NCI-H82 (cell line): ENCODE measurements around the gene PDP2.

Experiments used
- DNase-seq: peaks from one replicate; lab custom pipeline; 2025; lab: John Stamatoyannopoulos, UW

The PDP2 gene, protein sequence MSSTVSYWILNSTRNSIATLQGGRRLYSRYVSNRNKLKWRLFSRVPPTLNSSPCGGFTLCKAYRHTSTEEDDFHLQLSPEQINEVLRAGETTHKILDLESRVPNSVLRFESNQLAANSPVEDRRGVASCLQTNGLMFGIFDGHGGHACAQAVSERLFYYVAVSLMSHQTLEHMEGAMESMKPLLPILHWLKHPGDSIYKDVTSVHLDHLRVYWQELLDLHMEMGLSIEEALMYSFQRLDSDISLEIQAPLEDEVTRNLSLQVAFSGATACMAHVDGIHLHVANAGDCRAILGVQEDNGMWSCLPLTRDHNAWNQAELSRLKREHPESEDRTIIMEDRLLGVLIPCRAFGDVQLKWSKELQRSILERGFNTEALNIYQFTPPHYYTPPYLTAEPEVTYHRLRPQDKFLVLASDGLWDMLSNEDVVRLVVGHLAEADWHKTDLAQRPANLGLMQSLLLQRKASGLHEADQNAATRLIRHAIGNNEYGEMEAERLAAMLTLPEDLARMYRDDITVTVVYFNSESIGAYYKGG

GRCh38 chr16:66880288-66881013, at the start of gene PDP2:
TSS of gene PDP2 (plus strand) at chr16:66880515. CDS start at chr16:66884285, 3,770 bp downstream.
- peak; percentile 98 for DNase-seq

DNA sequence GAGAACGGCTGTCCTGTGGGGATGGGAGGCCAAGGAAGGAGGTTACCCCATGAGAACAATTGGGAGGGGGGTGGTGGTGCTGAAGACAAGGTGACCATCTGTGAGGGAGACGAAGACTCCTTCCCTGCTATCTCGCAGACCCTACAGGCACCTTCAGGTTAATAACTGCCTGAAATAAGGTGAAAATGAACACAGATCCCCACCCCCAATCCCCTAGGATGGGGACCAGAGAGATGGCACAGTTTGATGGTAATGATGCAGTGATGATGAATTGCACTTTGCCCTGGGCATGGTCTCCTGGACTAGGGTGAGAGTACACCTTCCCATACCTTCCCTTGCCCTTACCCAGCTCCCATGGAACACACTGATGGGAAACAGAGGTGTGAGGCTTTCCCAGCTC, 48.1 kb upstream of the PDP2 start:
- no peak for DNase-seq

GRCh38 chr16:66832661-66833305, 47.5 kb upstream of the PDP2 start:
- no peak for DNase-seq

- no peak for DNase-seq
Measured at GRCh38 chr16:66834746-66835145, 45.6 kb upstream of the PDP2 start.

DNA sequence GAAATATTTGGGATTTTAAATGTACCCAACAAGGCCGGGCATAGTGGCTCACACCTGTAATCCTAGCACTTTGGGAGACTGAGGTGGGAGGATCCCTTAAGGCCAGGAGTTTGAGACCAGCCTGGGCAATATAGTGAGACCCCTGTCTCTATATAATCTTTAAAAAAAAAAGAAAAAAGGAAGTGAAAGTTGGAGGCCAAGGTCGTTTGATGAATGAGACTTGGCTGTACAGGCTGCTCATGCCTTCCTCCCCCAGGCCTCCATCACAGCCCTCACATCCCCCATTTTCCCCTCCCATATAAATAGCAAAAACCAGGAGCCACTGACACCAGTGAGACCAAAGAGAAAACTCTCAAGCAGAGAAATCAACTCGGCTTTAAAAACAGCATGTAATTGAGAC, 39.4 kb upstream of the PDP2 start:
- no peak for DNase-seq

DNA sequence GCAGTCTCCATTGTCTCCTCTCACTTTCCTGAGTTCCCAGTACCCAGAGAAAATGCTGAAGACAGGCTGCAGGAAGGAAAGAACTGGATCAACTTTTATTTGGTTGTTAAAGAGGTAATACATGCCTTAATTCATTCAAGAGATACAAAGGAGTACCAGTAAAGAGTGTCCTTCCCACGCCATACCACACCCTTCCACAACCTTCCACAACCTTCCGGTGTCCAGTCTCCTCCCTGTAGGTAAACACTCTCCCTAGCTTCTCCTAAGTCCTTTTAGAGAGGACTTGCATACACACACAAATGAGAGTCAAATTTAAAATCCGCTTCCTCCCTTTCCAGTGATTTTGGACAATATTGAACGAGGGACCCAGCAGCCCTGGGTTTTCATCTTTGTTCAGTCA, 38.9 kb upstream of the PDP2 start:
- DNase-seq: no peak

GRCh38 chr16:66842765-66843164, 37.5 kb upstream of the PDP2 start:
- no peak for DNase-seq

DNA sequence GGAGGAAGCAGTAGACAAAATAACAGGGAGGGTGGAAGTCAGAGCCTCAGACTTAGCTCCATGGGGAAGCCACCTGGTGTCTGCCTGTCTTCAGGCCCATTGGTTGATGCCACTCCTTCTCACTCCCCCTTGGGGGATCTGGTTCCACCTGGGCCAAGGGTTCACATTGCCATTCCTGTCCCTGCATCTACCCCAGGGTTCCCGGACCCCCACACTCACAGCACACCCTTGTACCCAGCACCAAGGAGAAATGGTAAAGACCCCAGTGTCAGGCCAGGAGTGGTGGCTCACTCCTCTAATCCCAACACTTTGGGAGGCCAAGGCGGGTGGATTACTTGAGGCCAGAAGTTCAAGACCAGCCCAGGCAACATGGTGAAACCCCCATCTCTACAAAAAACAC, 37.1 kb upstream of the PDP2 start:
- DNase-seq: peak; percentile 5

GRCh38 chr16:66844009-66844341, 36.3 kb upstream of the PDP2 start:
- no peak for DNase-seq

GRCh38 chr16:66844342-66845079, 35.8 kb upstream of the PDP2 start, which contains the start of gene CA7:
TSS of gene CA7 (plus strand) at chr16:66844414. CDS start at chr16:66844488, 74 bp downstream.
- no peak for DNase-seq

GRCh38 chr16:66845080-66845410, 35.3 kb upstream of the PDP2 start:
- no peak for DNase-seq

GRCh38 chr16:66845791-66846221, 34.5 kb upstream of the PDP2 start:
- DNase-seq: peak; percentile 86

GRCh38 chr16:66846266-66846665, 34.0 kb upstream of the PDP2 start:
- no peak for DNase-seq

- DNase-seq: no peak
Measured at GRCh38 chr16:66846831-66847230, 33.5 kb upstream of the PDP2 start.

- no peak for DNase-seq
Measured at GRCh38 chr16:66847533-66848067, 32.7 kb upstream of the PDP2 start.

DNA sequence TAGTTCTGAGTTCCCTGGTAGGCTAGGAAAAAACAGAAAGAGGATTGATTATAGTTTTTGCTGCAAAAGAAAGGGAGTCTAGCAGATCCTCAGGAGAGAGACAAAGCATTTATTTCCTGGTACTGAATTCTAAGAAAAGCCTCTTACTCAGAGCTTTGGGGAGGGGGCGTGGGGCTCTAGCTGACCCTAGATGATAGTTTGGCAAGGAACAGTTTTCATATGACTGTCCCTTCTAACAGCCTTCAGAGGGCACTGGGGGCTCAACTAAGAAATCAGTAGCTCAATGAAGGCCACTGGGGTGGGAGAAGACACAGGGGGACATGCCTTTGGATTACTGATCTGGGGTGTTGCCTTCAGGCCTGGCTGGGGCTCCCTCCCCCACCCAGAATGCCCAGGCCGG, 32.1 kb upstream of the PDP2 start:
- no peak for DNase-seq

DNA sequence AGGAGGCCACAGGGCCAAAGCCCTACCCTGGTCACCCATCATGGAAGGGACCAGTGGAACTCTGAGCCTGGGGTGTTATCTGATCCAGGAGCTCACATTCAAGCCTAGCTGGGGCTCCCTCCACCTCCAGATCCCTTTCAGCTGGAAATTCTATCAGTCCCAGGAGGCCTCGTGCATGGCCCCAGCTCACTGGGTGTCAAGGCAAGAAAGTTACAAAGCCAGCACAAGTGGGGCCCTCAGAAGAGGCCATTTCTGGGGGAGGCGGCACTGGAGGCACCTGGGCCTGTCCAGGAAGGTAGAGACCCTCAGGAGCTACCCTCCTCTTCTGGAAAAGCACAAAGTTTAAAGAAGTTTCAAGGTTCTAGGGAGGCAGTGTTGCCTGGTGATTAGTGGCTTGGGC, 31.3 kb upstream of the PDP2 start:
- no peak for DNase-seq

DNA sequence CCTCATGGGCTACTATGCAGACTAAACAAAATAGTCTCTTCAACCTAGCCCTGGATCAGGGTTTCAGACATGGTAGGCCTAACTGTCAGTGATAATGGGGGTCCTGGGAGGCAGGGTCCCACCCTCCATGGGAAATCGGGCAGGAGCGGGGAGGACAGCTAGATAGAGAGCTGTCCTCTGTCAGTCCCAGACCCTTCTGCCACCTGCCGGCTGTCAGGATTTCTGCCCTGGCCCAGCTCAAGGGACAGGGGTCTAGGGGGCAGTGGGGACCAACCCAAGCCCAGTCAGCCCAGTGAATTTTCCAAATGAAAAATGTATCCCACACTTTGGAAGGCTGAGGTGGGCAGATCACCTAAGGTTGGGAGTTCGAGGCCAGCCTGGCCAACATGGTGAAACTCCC, 30.8 kb upstream of the PDP2 start:
- DNase-seq: no peak

GRCh38 chr16:66850115-66850815, 30.1 kb upstream of the PDP2 start:
- DNase-seq: no peak

GRCh38 chr16:66851166-66851964, 28.9 kb upstream of the PDP2 start:
- DNase-seq: no peak
